Activated CD8-positive, alpha-beta T cell treated with anti-CD3 and anti-CD28 coated beads, Interleukin-2, amount 10 ng/mL, durations not matched to agents 7 days and 5 days (primary cell): ENCODE results near the gene GPR42. TPM values are rescaled to one million over a fixed set of nuclear protein-coding genes. Genes with fewer than 3 reads are reported as not detected.
A peak's percentile ranks its signal among the peaks of the same experiment; 100 is the strongest.

Source experiments
- ATAC-seq: fragments of 150-1000 bp; cut with Tn5 transposase; one replicate; pipeline ENCODE4 v1.10.0; 2021; ENCODE audit warnings: moderate library complexity
- CTCF ChIA-PET: fragments of 350-600 bp; sonication (Branson Sonifier 250); formaldehyde crosslinking; loops from one replicate; lab custom pipeline; 2021; ENCODE audit warnings: antibody characterized with exemption; lab: Charles Lee
- POLR2A ChIA-PET: fragments of 350-600 bp; sonication (Branson Sonifier 250); formaldehyde crosslinking; loops from one replicate; lab custom pipeline; 2021; ENCODE audit warnings: antibody characterized with exemption; lab: Charles Lee
- DNase-seq: peaks from one replicate; pipeline ENCODE4 v3.0.0-alpha.2; 2020
- H3K27ac Mint-ChIP-seq: one replicate; pipeline ENCODE4 v1.8.0; 2021; ENCODE audit warnings: mild to moderate bottlenecking, mixed read lengths
- H3K27me3 Mint-ChIP-seq: one replicate; pipeline ENCODE4 v1.8.0; 2021; ENCODE audit warnings: low read depth, mixed read lengths
- H3K36me3 Mint-ChIP-seq: one replicate; pipeline ENCODE4 v1.8.0; 2021; ENCODE audit warnings: low read depth, mixed read lengths
- H3K4me1 Mint-ChIP-seq: one replicate; pipeline ENCODE4 v1.8.0; 2021; ENCODE audit warnings: low read depth, mixed read lengths
- H3K4me3 Mint-ChIP-seq: one replicate; pipeline ENCODE4 v1.8.0; 2021; ENCODE audit warnings: mild to moderate bottlenecking, mixed read lengths
- H3K9me3 Mint-ChIP-seq: one replicate; pipeline ENCODE4 v1.8.0; 2022; ENCODE audit warnings: mixed read lengths; ENCODE audit not compliant: insufficient read depth
- total RNA-seq, 2 experiments: library from RNA; stranded (reverse); gene quantifications; one replicate each; pipeline ENCODE4 v1.2.3, GENCODE V29; 2021

The GPR42 gene, protein sequence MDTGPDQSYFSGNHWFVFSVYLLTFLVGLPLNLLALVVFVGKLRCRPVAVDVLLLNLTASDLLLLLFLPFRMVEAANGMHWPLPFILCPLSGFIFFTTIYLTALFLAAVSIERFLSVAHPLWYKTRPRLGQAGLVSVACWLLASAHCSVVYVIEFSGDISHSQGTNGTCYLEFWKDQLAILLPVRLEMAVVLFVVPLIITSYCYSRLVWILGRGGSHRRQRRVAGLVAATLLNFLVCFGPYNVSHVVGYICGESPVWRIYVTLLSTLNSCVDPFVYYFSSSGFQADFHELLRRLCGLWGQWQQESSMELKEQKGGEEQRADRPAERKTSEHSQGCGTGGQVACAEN
- not detected for total RNA-seq

DNA sequence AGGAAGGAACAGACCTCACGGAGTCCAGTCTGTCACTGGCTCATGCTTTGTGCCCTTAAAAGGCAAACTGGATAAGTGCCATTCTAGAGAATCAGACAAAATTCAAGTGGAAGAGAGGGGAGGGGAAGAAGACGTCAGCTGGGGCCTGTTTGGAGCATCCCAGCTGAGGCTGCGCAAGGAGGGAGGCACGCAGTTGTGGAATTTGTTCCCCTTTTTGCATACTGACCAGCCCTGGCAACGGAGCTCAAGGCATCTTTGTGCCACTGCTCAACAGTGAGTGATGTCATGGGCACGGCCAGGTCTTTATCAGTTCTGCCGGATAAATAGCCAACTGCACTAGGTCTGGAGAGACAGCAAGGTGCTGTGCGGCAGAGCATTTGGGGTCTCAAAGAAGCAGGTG is at the start of gene GPR42:
GPR42 (plus strand) TSS at position 347 of the 400 bp plus-strand sequence. CDS start 292 bp downstream, outside the sequence.
- CTCF ChIA-PET, result no interaction called here
- no peaks in the 10 kb centered on the region for H3K9me3 Mint-ChIP-seq
- H3K4me3 Mint-ChIP-seq, result no peak within 1 kb of the TSS
- peaks cover 22% of the 10 kb centered on the region for H3K27me3 Mint-ChIP-seq
- ATAC-seq, result no peak
- H3K4me1 Mint-ChIP-seq, result no peaks in the 10 kb centered on the region
- DNase-seq, result no peak
- POLR2A ChIA-PET, result no interaction called here
- no peak within 1 kb of the TSS for H3K27ac Mint-ChIP-seq
- H3K36me3 Mint-ChIP-seq, result no peaks in the 10 kb centered on the region

- DNase-seq (no peak), ATAC-seq (no peak)
- ChIA-PET POLR2A (no interaction called here), CTCF (no interaction called here)
- peaks cover 8% of the 10 kb centered on the region for H3K4me1 Mint-ChIP-seq
- no peaks in the 10 kb centered on the region for H3K9me3 Mint-ChIP-seq
- H3K27me3 Mint-ChIP-seq, result peaks cover 15% of the 10 kb centered on the region
- H3K4me3 Mint-ChIP-seq, result no peak overlapping the region
- no peak overlapping the region for H3K27ac Mint-ChIP-seq
- no peaks in the 10 kb centered on the region for H3K36me3 Mint-ChIP-seq
These were observed 49.6 kb upstream of the GPR42 start for GRCh38 chr19:35321291-35321690.

- CTCF ChIA-PET, result no interaction called here
- DNase-seq, result no peak
- POLR2A ChIA-PET, result no interaction called here
- H3K4me1 Mint-ChIP-seq, result peaks cover 8% of the 10 kb centered on the region
- H3K4me3 Mint-ChIP-seq, result no peak overlapping the region
- H3K9me3 Mint-ChIP-seq, result no peaks in the 10 kb centered on the region
- no peak overlapping the region for H3K27ac Mint-ChIP-seq
- no peak for ATAC-seq
- no peaks in the 10 kb centered on the region for H3K36me3 Mint-ChIP-seq
- H3K27me3 Mint-ChIP-seq, result peaks cover 15% of the 10 kb centered on the region
These were observed 48.9 kb upstream of the GPR42 start for GRCh38 chr19:35322014-35322413.

GRCh38 chr19:35327642-35328041 is 43.2 kb upstream of the GPR42 start:
- ChIA-PET CTCF (interaction anchor here (1.3 kb wide), 1 partner anchor 167 kb away, joined by 5 read pairs; no protein-coding TSS in a partner anchor), POLR2A (no interaction called here)
- DNase-seq (no peak), ATAC-seq (no peak)
- H3K27me3 Mint-ChIP-seq, result peaks cover 9% of the 10 kb centered on the region
- no peak overlapping the region for H3K27ac Mint-ChIP-seq
- no peaks in the 10 kb centered on the region for H3K36me3 Mint-ChIP-seq
- no peaks in the 10 kb centered on the region for H3K9me3 Mint-ChIP-seq
- no peak overlapping the region for H3K4me3 Mint-ChIP-seq
- peaks cover 12% of the 10 kb centered on the region for H3K4me1 Mint-ChIP-seq

DNA sequence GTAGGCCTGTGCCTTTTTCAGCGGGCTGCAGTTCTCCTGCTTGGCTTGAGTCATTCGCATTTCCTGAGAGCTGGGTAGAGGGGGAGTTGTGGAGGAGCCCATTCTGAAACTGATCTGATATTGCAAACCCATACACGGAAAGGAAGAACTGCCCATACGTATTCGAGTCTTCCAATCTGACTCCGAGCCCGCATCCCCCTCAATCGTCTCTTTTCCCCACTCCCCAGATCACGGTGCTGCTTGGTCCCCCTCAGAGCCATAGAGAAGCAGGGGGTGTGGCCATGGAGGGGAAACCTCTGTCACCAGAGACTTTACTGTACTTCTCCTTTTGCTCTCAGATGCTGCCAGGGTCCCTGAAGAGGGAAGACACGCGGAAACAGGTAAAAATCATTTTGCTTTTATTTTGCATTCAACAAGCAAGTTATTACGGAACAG is 42.0 kb upstream of the GPR42 start, which contains the start of gene CD22:
CD22 (plus strand) TSS at position 337 of the 435 bp plus-strand sequence. CDS start 2,854 bp downstream, outside the sequence.
- Mint-ChIP-seq H3K9me3 (no peaks in the 10 kb centered on the region), H3K27ac (no peak within 1 kb of the TSS), H3K4me1 (peaks cover 21% of the 10 kb centered on the region), H3K36me3 (no peaks in the 10 kb centered on the region), H3K27me3 (peaks cover 9% of the 10 kb centered on the region), H3K4me3 (no peak within 1 kb of the TSS)
- ATAC-seq (no peak), DNase-seq (no peak)
- ChIA-PET CTCF (no interaction called here), POLR2A (no interaction called here)

DNA sequence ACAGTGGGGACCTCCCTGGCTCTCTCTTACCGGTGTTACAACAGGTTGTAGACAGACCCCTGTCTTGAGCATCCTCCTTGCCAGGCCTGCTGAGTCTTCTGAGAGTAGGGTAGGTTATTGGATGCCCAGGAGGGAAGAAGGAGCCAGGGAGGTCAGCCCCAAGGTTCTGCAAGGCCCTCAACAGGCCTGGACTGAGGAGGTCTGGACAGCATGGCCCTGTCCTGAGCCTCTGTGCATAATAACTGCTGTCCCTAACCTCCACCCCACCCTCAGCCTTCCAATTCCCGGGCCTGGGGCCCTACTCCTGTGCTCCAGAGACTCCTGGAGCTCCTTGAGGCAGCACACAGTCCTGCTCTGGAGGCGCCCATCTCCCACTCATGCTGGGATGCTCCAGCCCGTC is 41.5 kb upstream of the GPR42 start:
- DNase-seq (no peak), ATAC-seq (no peak)
- POLR2A ChIA-PET, result no interaction called here
- Mint-ChIP-seq H3K9me3 (no peaks in the 10 kb centered on the region), H3K4me1 (peaks cover 21% of the 10 kb centered on the region), H3K4me3 (no peak overlapping the region), H3K27ac (no peak overlapping the region), H3K36me3 (no peaks in the 10 kb centered on the region), H3K27me3 (peaks cover 9% of the 10 kb centered on the region)
- CTCF ChIA-PET, result no interaction called here

GRCh38 chr19:35330475-35330874 is 40.4 kb upstream of the GPR42 start:
- H3K4me3 Mint-ChIP-seq, result no peak overlapping the region
- no peaks in the 10 kb centered on the region for H3K36me3 Mint-ChIP-seq
- H3K27me3 Mint-ChIP-seq, result peaks cover 5% of the 10 kb centered on the region
- ATAC-seq, result no peak
- no peaks in the 10 kb centered on the region for H3K9me3 Mint-ChIP-seq
- DNase-seq, result no peak
- H3K4me1 Mint-ChIP-seq, result peaks cover 21% of the 10 kb centered on the region
- ChIA-PET CTCF (no interaction called here), POLR2A (no interaction called here)
- no peak overlapping the region for H3K27ac Mint-ChIP-seq

GRCh38 chr19:35331551-35332214 is 39.2 kb upstream of the GPR42 start:
- no peak for DNase-seq
- POLR2A ChIA-PET, result no interaction called here
- ATAC-seq, result no peak
- Mint-ChIP-seq H3K27me3 (no peaks in the 10 kb centered on the region), H3K27ac (no peak overlapping the region), H3K36me3 (no peaks in the 10 kb centered on the region), H3K4me1 (peaks cover 21% of the 10 kb centered on the region), H3K4me3 (no peak overlapping the region), H3K9me3 (no peaks in the 10 kb centered on the region)
- CTCF ChIA-PET, result interaction anchor here (1.2 to 1.7 kb wide), 2 partner anchors 51 to 137 kb away, joined by 3 to 8 read pairs; no protein-coding TSS in a partner anchor

DNA sequence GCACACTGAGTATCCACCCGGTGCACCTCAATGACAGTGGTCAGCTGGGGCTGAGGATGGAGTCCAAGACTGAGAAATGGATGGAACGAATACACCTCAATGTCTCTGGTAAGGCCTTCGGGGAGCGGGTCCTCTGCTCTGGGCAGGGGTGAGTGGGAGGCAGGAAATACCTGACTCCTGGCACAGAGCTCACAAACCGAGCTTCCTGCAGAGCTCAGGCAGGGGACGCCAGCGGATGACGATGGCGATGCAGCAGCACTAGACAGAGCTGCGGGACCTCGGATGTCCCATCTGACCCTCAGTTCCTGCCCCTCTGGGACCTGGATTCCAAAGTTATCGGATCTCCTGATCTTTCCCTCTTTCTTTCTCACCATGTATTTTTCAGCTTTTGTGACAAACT is 38.1 kb upstream of the GPR42 start:
- peaks cover 24% of the 10 kb centered on the region for H3K4me1 Mint-ChIP-seq
- peak; percentile 83 for ATAC-seq
- peak overlapping the region; percentile 31 for H3K27ac Mint-ChIP-seq
- peak; percentile 54 for DNase-seq
- CTCF ChIA-PET, result interaction anchor here (0.7 to 1.8 kb wide), 9 partner anchors 9 to 266 kb away, joined by 3 to 8 read pairs (median 4); partner anchors contain the start of gene FFAR1
- H3K27me3 Mint-ChIP-seq, result no peaks in the 10 kb centered on the region
- H3K36me3 Mint-ChIP-seq, result no peaks in the 10 kb centered on the region
- no peak overlapping the region for H3K4me3 Mint-ChIP-seq
- POLR2A ChIA-PET, result no interaction called here
- no peaks in the 10 kb centered on the region for H3K9me3 Mint-ChIP-seq

GRCh38 chr19:35334144-35334753 is 36.6 kb upstream of the GPR42 start:
- ATAC-seq (no peak), DNase-seq (no peak)
- no peaks in the 10 kb centered on the region for H3K27me3 Mint-ChIP-seq
- H3K4me1 Mint-ChIP-seq, result peaks cover 15% of the 10 kb centered on the region
- ChIA-PET POLR2A (no interaction called here), CTCF (interaction anchor here (0.6 to 1.8 kb wide), 5 partner anchors 11 to 161 kb away, joined by 3 to 4 read pairs (median 3); no protein-coding TSS in a partner anchor)
- no peak overlapping the region for H3K4me3 Mint-ChIP-seq
- H3K9me3 Mint-ChIP-seq, result no peaks in the 10 kb centered on the region
- no peaks in the 10 kb centered on the region for H3K36me3 Mint-ChIP-seq
- H3K27ac Mint-ChIP-seq, result no peak overlapping the region

GRCh38 chr19:35336166-35336955 is 34.5 kb upstream of the GPR42 start:
- Mint-ChIP-seq H3K4me3 (no peak overlapping the region), H3K4me1 (peaks cover 15% of the 10 kb centered on the region), H3K9me3 (no peaks in the 10 kb centered on the region), H3K36me3 (no peaks in the 10 kb centered on the region), H3K27me3 (no peaks in the 10 kb centered on the region), H3K27ac (no peak overlapping the region)
- POLR2A ChIA-PET, result interaction anchor here (1.3 kb wide), 1 partner anchor 11 kb away, joined by 4 read pairs; no protein-coding TSS in a partner anchor
- no peak for ATAC-seq
- CTCF ChIA-PET, result no interaction called here
- no peak for DNase-seq
